Pancreas (tissue), 10 donors: ENCODE measurements around the gene CD180. TPM values are rescaled to one million over a fixed set of nuclear protein-coding genes. Genes with fewer than 3 reads are reported as not detected.

Source experiments
- ATAC-seq, 4 donors: fragments of 200-7000 bp; cut with Tn5 transposase; one replicate each; pipeline versions ENCODE4 v1.8.0 to v1.9.1; 2020; ENCODE audit warnings: mild to moderate bottlenecking in 4 of 4, moderate library complexity in 4 of 4
- DNase-seq, 6 donors: peaks; one replicate each; pipeline ENCODE4 v3.0.0-alpha.2; 2020
- FAIRE-seq: peaks from 2 replicates; lab custom pipeline; 2012; peaks lifted over from hg19 to GRCh38; lab: Jason Lieb, UNC
- H3K27ac ChIP-seq, 4 donors: fragments of 200-600 bp; sonication (generic); 1 replicate in 3 of 4; 2 replicates in 1 of 4; pipeline versions ENCODE4 v1.5.0 to v1.8.0; 2020
- H3K27me3 ChIP-seq, 4 donors: fragments of 200-600 bp; one replicate each; pipeline ENCODE4 v1.8.0; 2021
- H3K36me3 ChIP-seq, 3 donors: fragments of 200-600 bp; sonication (generic) in 1 of 3; one replicate each; pipeline versions ENCODE4 v1.5.0 to v1.8.0; 2020 to 2021
- H3K4me1 ChIP-seq, 3 donors: fragments of 200-600 bp; one replicate each; pipeline ENCODE4 v1.8.0; 2021
- H3K4me3 ChIP-seq, 4 donors: fragments of 200-600 bp; sonication (generic) in 2 of 4; one replicate each; pipeline versions ENCODE4 v1.5.0 to v1.8.0; 2020 to 2021
- H3K9me3 ChIP-seq, 4 donors: fragments of 200-600 bp; one replicate each; pipeline ENCODE4 v1.8.0; 2021
- CTCF ChIP-seq, 4 donors: fragments of 200-600 bp; sonication (generic) in 3 of 4; IDR thresholded peaks; one replicate each; pipeline versions ENCODE4 v1.5.0 to v1.8.0; 2021; ENCODE audit warnings: antibody characterized with exemption in 4 of 4
- WGBS, 2 donors: extraction: QIAGEN DNeasy Blood & Tissue Kit; methylation state at CpG; one replicate each; pipeline ENCODE4 v1.1.7; 2013; 5-methylcytosine and 5-hydroxymethylcytosine counted together
- intact Hi-C, 3 donors: fragments of 100-400 bp; cut with DNase I; formaldehyde crosslinking; loops; one replicate each; pipeline versions ENCODE4 v1.11.1 to v1.14.2; 2022
- polyA plus RNA-seq, 2 donors: library from polyadenylated mRNA; stranded (reverse); fragments of 200-250 nt; gene quantifications; one replicate each; pipeline ENCODE4 v1.2.3, GENCODE V29; 2013
- total RNA-seq, 6 donors: library from RNA; stranded (reverse); fragmentation: NEBNext Ultra II Directional in 4 of 6; extraction: Animal tissue kit (Norgen Biotek cat#: 25700) in 4 of 6; gene quantifications; one replicate each; pipeline versions ENCODE4 v1.2.1 to v1.2.4, GENCODE V29; 2021 to 2023
- donor health status: healthy with polysubstance abuse.
- donor health status: DM: no; HTN: no; CAD: no; lungs with moderate emphysema.
- donor health status: DM: no; HTN: no; CAD: no.
- donor health status: control.
- donor health status: control.
- donor health status: Bipolar disorder and iron deficiency.
- donor health status: DM: yes; HTN: yes; CAD: no.
- donor health status: DM: no; HTN: no; CAD: no.
- donor health status: DM: no; HTN: no; CAD: no.
- donor health status: DM: yes; HTN: yes; CAD: no.

The CD180 gene
- total and polyA plus RNA-seq, 8 donors: 0.04 to 2.9 (median 0.10) TPM

- peaks cover 0 to 14% (median 3%) of the 10 kb centered on the region in 3 donors for H3K36me3 ChIP-seq
- H3K27me3 ChIP-seq: no peaks in the 10 kb centered on the region
- FAIRE-seq (no peak), ATAC-seq (no peak), DNase-seq (no peak)
- no peak overlapping the region for H3K4me3 ChIP-seq
- no peaks in the 10 kb centered on the region for H3K9me3 ChIP-seq
- WGBS, 2 donors: 92 to 96% methylated on average over 5 of the region's 5 CpGs
- no peak overlapping the region for H3K27ac ChIP-seq
- peaks cover 0 to 5% (median 5%) of the 10 kb centered on the region in 3 donors for H3K4me1 ChIP-seq
- intact Hi-C loops: no loop called here
- no peak for TF ChIP-seq CTCF (IDR thresholded peaks at IDR 0.05)
Observed at GRCh38 chr5:67161767-67162166, 34.8 kb downstream of the CD180 start.

GRCh38 chr5:67160985-67161384 lies 35.6 kb downstream of the CD180 start:
- Histone ChIP-seq H3K27me3 (no peaks in the 10 kb centered on the region), H3K4me3 (no peak overlapping the region), H3K4me1 (peaks cover 0 to 5% (median 5%) of the 10 kb centered on the region in 3 donors), H3K27ac (no peak overlapping the region), H3K36me3 (peaks cover 0 to 14% (median 3%) of the 10 kb centered on the region in 3 donors), H3K9me3 (no peaks in the 10 kb centered on the region)
- DNase-seq: no peak
- 41 to 52% methylated on average over 3 of the region's 3 CpGs for WGBS, 2 donors
- intact Hi-C loops: no loop called here
- no peak for TF ChIP-seq CTCF (IDR thresholded peaks at IDR 0.05)
- ATAC-seq: peak in 1 of 4 donors; percentile 40
- FAIRE-seq: no peak

GRCh38 chr5:67160272-67160671 lies 36.3 kb downstream of the CD180 start:
- Histone ChIP-seq H3K4me1 (peaks cover 0 to 5% (median 5%) of the 10 kb centered on the region in 3 donors), H3K27ac (no peak overlapping the region), H3K4me3 (no peak overlapping the region), H3K9me3 (no peaks in the 10 kb centered on the region), H3K27me3 (no peaks in the 10 kb centered on the region), H3K36me3 (peaks cover 0 to 14% (median 3%) of the 10 kb centered on the region in 3 donors)
- ATAC-seq (no peak), DNase-seq (no peak), FAIRE-seq (no peak)
- intact Hi-C loops: no loop called here
- no peak for TF ChIP-seq CTCF (IDR thresholded peaks at IDR 0.05)
- 80 to 91% methylated on average over 3 of the region's 3 CpGs for WGBS, 2 donors

- intact Hi-C loops: loop anchor here in 1 of 3 donors (10.0 kb wide), 1 partner anchor 48 kb away; no protein-coding TSS in a partner anchor
Observed at GRCh38 chr5:67156976-67157583, 39.5 kb downstream of the CD180 start.

More at GRCh38 chr5:67156976-67157583, 39.5 kb downstream of the CD180 start:
- Histone ChIP-seq H3K27ac (no peak overlapping the region), H3K4me3 (no peak overlapping the region), H3K36me3 (peaks cover 0 to 21% (median 0%) of the 10 kb centered on the region in 3 donors), H3K4me1 (peaks cover 0 to 5% (median 5%) of the 10 kb centered on the region in 3 donors), H3K9me3 (no peaks in the 10 kb centered on the region), H3K27me3 (no peaks in the 10 kb centered on the region)
- no peak for FAIRE-seq
- peak; percentile 70 to 86 (median 80) for ATAC-seq
- TF ChIP-seq CTCF (IDR thresholded peaks at IDR 0.05): peak; percentile 54 to 73 (median 66)
- peak in 1 of 6 donors; percentile 41 for DNase-seq
- 41% methylated on average over 5 of the region's 5 CpGs for WGBS, 2 donors
